AML-193 (cell line): ENCODE data around the gene ADM5.
A peak's percentile ranks its signal among the peaks of the same experiment; 100 is the strongest.

Experiments
- DNase-seq, 2 experiments: peaks; one replicate each; lab custom pipeline; 2025; lab: John Stamatoyannopoulos, UW

ADM5 gene

GRCh38 chr19:49658566-49659442, 30.6 kb upstream of the ADM5 start:
- no peak for DNase-seq

- no peak for DNase-seq
Observed at GRCh38 chr19:49660338-49660961, 28.9 kb upstream of the ADM5 start.

GRCh38 chr19:49662011-49662410, 27.4 kb upstream of the ADM5 start:
- DNase-seq, result no peak

GRCh38 chr19:49663224-49663623, 26.2 kb upstream of the ADM5 start:
- no peak for DNase-seq

- DNase-seq, result peak; percentile 47 to 51
Observed at GRCh38 chr19:49664171-49665035, 25.0 kb upstream of the ADM5 start.

GRCh38 chr19:49665036-49665350, 24.4 kb upstream of the ADM5 start:
- no peak for DNase-seq

GRCh38 chr19:49665351-49666119, 23.9 kb upstream of the ADM5 start, which contains the start of the genes BCL2L12 and IRF3:
Gene BCL2L12, plus strand, starts transcription at chr19:49665933. Its CDS starts 760 bp downstream, at chr19:49666693.
Gene IRF3, minus strand, starts transcription at chr19:49665857. Its CDS starts 1,019 bp downstream, at chr19:49664838.
- peak; percentile 91 to 95 for DNase-seq

GRCh38 chr19:49666120-49666444, 23.3 kb upstream of the ADM5 start:
- DNase-seq, result no peak

GRCh38 chr19:49667473-49667872, 21.9 kb upstream of the ADM5 start:
- DNase-seq, result no peak

- no peak for DNase-seq
Observed at GRCh38 chr19:49669516-49669915, 19.9 kb upstream of the ADM5 start.

- peak; percentile 37 to 51 for DNase-seq
Observed at GRCh38 chr19:49672131-49672919, 17.1 kb upstream of the ADM5 start.

GRCh38 chr19:49676136-49676783, 13.1 kb upstream of the ADM5 start:
- DNase-seq, result peak; percentile 72 to 83

GRCh38 chr19:49676784-49677230, 12.6 kb upstream of the ADM5 start:
- DNase-seq, result peak; percentile 99 to 100

- DNase-seq, result no peak
Observed at GRCh38 chr19:49677231-49677900, 12.0 kb upstream of the ADM5 start, which contains the start of gene PRMT1. Gene PRMT1, plus strand, starts transcription at chr19:49677271. Its CDS starts 10 bp downstream, at chr19:49677281.

GRCh38 chr19:49677901-49678674, 11.3 kb upstream of the ADM5 start:
- peak; percentile 36 to 47 for DNase-seq

- DNase-seq, result no peak
Observed at GRCh38 chr19:49678985-49679770, 10.2 kb upstream of the ADM5 start.

- DNase-seq, result no peak
Observed at GRCh38 chr19:49679771-49680413, 9.5 kb upstream of the ADM5 start.
